Stimulated activated CD8-positive, alpha-beta memory T cell treated with anti-CD3 and anti-CD28 coated beads, Interleukin-15, amount 100 ng/mL, for 1 hour (primary cell): ENCODE measurements around the gene NKX3-2.
"Not testable (repeated sequence)": the region's sequence is repeated elsewhere in the genome, so short reads cannot be mapped to it uniquely, and the experiment has no call there.

Source experiments
- DNase-seq: peaks from one replicate; pipeline ENCODE4 v3.0.0-alpha.2; 2020; ENCODE audit warnings: low read depth

Gene NKX3-2

DNA sequence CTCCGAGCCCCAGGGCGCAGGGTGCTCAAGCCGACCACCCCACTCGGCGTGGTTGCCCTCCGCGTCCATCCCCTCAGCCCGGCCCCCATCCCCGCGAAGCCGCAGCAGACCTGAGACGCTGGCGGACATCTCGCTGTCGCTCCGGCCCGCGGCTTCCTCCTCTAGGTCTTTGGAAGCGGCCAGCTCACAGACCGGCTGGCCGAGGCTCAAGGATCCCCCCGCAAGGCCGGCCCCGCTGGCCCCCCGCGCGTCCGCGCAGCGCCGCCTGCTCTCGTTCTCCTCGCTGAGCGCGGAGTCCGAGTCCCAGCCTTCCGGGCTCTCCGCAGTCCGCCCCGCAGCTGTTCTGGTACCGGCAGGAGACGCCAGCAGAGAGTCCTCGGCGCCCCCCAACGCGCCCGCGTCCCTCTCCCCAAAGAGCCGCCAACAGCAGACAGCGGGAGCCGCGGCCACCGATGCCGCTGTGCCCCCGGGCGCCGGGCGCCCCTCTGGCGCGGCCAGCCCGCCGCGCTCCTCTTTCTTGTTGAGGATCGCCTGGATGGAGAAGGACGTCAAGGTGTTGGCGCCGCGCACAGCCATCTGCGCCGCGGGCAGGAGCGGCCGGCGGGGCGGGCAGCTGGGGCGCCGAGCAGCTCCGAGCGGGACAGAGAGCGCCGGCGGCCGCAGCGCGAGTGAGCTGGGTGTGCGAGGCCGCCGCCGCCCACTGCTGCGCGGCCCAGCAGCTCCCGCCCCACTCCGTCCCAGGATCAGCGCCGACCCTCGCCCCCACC, at the start of gene NKX3-2:
Gene NKX3-2, minus strand, starts transcription at position 670 of the 767 bp plus-strand sequence. Its CDS starts 94 bp downstream, at position 576.
- no peak for DNase-seq

DNA sequence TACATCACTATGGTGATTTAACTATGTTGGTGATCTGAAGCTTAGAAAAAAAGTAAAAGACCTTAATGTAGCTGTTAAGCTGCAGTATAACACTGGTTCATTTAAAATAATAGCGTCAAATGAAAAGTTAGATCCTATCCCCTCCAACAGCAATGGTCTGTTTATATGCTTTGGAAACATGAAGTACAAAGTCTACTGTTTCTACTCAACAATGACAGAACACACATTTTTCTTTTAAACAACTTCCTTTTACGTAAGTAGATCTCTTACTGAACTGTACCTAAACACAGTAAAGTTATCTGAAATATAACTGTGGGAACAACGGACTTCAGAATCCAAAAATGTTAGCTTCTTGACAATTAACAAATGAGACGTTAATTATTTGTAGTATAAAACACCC, 47.9 kb upstream of the NKX3-2 start:
- DNase-seq, result no peak

DNA sequence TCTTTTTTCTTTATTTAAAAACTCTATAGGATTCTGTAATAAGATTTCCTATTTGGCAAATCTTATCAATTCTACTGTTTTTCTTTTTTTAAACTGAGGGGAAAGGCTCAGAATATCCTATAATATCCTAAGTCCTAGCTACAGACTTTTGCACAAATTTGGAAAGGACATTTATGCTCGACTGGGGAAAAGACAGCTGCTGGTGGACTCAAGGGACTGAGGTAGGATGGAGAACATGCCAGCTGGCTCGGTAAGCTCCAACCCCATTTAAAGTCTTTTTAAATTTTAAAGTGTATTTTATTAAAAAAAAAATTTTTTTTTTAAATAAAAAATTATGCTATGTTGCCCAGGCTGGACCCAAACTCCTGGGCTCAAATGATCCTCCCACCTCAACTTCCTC, 46.5 kb upstream of the NKX3-2 start:
- DNase-seq, result no peak

DNA sequence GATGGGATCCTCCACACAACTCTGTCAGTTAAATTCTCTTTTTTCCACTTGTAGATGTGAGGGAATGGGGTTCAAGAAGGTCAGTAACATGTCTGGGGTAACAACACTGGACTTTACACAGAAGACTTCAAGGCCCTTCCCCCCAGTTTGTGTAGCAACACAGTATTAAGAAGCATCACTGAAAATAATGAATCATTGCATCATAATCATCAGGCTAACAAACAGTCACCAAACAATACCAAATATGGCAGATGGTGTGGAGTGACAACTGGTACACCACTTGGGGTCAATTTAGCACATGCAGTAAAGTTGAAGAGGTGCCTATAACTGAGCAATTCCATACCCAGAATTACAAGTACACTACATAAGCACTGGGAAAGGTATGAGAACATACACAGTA, 44.6 kb upstream of the NKX3-2 start:
- no peak for DNase-seq

DNA sequence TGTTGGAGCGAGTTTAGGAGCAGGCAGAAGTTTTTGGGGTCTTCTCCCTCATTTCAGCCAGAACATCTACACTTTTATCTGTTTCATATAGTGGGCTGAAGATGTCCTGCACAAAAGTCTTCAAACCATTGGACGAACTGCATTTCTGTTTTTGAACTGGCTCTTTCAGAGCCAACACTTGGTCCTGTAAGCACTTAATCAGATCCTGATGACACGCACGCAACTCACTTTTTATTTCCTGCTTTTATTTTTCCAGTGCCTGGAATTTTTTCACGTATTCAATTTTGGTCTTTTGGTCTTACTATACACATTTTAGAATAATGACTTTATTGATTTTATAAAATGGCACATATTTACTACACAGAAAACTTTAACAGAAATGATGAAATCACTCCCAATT, 40.2 kb upstream of the NKX3-2 start:
- no peak for DNase-seq

DNA sequence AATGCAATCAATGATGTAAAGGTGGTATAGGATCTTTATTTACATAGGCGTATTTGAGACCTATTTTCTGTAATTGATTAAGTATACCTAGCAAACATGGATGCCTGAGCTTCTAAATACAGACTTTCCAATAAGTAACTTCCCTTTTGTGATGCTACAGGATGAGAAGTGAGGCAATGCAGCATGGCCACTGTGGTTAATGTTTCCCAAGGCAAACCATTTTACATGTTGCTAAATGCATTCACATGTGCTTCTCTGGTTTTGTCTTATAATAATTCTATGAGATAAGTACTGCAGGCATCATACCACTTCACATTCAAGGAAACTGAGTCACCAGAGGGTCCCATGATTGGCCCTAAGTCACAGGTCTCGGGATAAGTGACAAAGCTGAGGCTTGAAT, 35.7 kb upstream of the NKX3-2 start:
- DNase-seq, result no peak

DNA sequence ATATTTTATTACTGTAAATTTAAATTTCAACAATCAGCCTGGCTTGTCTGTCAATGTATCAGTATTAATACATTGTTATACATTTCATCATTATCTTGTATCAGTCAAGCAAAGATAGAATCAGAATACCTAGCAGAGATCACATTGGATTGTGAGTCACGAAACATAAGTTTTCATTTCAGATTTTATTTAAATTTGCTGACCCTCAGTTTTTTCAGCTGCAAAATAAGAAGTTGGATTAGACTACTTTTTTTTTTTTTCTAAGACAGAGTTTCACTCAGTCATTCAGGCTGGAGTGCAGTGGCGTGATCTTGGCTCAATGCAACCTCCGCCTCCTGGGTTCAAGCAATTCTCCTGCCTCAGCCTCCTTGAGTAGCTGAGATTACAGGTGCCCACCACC, 33.4 kb upstream of the NKX3-2 start:
- no peak for DNase-seq

DNA sequence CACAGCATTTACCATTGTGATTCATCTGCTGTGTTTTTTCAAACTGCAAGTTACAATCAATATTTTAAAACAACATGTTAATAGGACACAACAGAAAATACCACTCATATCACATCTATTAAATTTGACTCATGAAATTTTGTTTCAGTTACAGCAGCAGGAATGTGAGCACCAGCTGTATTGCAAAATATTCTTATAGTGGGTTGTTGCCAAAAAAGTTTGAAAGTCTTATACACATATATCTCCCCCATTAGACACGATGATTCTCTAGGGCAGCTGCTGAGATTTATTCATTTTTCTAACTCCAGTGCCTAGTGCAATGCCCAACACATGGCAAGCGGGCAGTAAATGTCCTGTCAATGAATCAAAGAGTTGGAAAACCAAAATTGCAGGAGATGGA, 26.6 kb upstream of the NKX3-2 start:
- DNase-seq, result no peak

DNA sequence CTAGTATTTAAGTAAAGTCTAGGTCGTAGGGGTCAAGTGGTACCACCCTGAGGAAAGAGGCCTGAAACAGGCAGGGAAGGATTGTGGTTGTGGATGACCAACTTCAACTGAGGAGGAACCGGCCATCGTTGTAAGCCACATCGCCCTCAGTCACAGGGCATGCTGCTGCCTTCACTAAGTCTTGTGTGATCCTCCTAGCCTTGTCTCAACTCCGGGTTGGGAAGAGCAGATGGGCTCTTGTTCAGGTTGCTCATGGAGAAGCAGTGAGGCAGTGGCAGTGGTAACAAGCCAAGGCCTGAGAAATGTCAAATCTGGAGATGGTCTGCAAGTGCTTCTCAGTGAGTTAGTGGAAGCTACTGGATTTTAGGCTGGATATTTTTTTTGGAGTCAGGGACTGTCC, 22.8 kb upstream of the NKX3-2 start:
- DNase-seq, result no peak

DNA sequence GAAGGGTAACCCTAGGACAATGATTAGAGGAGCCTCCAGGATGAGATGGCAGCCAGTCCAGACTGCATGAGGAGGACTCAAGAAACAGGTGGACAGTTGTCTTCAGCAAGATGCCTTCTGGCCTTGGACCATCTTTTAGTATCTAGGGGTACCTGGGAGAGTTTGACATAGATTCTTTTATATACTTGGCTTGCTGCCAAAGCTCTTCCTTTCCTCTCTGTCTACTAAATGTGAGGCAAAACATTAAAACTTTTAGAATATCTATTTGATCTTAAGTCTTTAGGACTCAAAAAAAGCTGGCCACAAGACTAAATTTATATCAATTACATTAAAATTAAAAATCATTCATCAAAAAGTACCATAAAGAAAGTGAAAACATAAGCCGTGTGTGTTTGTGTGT, 18.6 kb upstream of the NKX3-2 start:
- no peak for DNase-seq

DNA sequence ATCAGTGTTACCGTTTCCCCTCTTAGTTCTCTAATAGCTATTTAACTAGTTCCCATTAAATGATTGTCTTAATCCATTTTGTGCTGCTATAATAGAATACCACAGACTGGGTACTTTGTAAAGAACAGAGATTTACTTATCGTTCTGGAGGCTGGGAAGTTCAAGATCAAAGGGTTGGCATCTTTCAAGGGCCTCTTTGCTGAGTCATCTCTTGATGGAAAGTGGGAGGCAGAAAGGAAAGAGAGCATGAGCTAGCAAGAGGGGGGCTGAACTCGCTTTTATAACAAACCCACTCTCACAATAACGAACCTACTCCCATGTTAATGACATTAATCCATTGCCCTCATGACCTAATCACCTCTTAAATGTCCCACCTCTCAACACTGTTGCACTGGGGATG, 17.4 kb upstream of the NKX3-2 start:
- DNase-seq, result no peak

DNA sequence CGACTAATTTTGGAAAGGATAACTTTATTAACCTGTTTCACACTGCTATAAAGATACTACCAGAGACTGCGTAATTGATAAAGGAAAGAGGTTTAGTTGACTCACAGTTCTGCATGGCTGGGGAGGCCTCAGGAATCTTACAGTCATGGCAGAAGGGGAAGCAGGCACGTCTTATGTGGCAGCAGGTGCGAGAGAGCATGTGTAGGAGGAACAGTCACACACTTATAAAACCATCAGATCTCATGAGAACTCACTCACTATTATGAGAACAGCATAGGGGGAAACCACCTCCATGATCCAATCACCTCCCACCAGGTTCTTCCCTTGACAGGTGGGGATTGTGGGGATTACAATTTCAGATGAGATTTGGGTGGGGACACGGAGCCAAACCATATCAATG, 15.8 kb upstream of the NKX3-2 start:
- DNase-seq, result not testable (repeated sequence)

DNA sequence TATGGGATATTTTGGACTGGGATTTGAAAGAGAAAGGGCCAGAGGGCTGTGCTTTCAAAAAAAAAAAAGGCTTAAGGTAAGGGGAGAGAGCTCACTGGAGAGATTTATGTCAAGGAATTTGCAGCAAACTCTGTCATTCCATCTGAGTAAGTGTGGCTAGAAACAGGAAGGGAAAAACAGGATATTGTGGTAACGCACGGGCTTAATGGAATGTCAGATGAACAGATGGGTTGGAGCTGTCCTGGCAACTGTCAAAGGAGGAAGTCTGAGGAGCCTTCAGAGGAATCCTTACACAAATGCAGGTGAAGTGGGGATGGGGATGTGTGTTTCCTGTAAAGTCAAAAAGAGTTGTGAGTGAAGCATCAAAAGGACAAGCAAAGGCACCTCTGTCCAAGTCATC, 15.1 kb upstream of the NKX3-2 start:
- DNase-seq, result no peak

DNA sequence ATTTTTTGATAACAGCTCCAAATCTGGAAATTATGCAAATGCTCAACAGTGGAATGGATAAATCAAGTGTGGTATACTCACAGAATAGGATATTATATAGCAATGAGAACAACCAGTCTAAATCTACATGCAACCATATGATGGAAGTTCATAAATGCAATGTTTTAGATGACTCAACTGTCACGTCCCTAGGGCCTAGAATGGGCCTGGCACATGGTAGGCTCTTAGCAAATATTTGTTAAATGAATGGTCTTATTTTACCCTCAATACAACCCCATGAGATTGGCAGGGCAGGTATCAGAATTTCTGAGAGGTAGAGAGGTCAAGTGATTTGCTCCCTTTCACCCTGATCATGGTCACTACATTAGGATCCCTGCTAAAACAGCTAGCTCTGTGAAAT, 14.6 kb upstream of the NKX3-2 start:
- DNase-seq, result no peak

DNA sequence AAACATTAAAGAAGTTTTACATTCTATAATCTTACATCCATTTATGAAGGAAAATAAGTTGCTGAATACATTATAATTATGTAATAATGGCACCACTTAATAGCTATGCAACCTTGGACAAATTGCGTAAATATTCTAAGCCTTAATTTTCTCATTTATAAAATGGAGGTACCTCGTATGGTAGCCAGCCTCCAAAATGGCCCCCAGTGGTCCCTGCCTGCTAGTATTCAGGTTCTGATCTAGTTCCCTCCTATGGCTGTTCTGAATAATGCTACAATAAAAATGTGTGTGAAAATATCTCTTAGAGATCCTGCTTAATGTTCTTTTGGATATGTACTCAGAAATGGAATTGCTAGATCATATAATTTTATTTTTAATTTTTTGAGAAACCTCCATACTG, 11.0 kb upstream of the NKX3-2 start:
- no peak for DNase-seq

DNA sequence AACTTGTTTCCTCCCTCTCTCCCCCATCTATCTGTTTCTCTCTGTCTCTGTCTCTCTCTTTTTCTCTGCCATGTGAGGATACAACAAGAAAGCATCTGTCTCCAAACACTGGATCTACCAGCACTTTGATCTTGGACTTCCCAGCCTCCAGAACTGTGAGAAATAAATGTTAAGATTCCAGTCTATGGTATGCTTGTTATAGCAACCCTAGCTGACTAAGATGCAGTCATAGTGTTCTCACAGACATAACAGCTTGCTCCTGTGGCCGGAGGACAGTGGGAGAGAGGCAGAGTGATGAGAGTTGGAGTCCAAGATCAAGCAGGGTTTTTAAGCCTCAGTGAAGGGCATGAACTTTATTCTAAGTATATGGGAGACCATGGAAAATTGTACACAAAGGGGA, 8.8 kb upstream of the NKX3-2 start:
- no peak for DNase-seq

DNA sequence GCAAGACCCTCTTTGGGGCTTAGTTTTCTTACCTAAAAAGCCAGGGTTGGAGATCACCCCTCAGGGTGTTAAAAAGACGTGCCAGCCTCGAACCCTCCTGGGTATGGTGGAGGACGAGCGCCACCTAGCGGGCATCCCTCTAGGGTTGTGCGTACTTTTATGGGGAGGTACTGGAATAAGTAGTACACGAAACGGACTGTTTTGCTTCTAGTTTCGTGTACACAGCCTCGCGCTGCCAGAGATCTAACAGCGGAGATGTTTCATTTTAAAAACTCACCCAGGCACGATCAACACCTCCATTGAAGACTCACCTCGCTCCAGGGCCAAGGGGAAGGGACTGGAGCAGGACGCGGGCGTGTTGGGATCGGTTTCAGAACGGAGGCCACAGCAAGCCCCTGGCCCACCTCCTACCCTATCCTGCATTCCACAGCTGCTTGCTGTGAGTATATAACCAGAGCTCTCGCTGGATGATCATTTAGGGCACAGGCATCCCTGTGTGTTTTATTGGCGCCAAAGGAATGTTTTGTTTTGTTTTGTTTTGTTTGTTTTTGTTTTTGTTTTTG, 4.8 kb upstream of the NKX3-2 start:
- peak; percentile 72 for DNase-seq

DNA sequence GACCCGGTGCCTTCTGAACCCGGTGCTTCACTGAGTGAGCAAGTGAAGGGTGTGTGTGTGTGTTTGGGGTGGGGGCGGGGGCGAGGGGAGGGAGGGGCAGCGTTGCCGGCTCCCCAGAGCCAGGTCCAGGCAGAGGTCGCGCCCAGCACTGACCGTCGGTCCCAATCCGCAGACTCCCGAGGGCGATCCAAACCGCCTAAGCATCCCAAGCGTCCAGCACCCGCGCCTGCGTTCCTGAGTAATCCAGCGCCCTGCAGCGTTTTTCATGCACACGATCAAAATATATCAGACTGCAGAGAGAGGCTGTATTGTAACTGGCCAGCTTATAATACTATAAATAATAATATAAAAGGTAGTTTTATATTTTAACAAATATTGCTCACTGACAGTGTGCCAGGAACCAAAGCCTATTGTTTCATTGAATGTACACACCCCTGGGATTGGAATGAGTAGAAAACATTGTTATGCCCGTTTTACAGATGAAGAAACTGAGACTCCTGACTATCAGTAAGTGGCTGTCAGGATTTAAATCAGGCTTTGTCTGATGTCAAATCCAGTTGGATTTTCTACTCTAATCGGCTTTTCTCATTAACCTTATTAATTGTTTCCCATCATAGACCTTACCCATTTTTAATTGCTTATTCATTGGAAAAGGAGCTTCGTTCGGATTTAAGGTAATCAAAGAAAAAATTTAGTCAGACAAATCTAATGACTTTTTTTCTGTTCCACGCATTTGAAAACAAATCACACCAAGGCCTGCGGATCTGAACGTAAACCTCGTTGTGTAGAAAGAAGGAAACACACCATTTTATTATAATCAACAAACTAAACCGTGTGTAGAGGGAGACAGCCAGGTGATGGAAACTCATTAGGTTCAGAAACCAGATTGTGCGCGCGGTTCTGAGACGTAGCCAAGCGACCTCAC, 4.0 kb upstream of the NKX3-2 start:
- no peak for DNase-seq

DNA sequence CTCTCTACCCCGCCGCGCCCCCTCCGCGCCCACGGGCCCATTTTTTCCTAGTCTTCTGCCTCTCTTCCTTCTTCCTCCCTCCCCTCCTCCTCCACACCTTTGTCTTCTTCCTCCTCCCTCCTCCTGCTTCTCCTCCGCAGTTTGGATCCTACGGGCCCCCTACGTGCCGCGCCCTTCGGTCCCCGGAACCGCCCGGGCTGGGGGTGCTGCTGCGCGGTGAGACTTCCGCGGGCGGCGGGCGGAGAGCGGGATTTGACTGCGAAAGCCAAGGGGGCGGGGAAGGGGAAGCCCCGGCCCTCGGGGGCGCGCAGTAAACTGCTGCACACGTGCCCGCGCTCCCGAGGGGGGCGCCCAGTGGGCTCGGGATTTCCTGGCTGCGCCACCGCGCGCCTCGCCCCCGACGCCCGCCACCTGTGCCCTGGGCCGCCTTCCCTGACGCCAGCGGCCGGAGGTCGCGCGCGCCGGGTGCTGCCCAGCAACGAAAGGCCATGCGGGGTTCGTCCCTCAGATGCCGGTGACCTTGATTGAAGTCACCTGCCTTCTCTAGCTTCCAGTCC, 3.3 kb upstream of the NKX3-2 start:
- DNase-seq, result no peak

DNA sequence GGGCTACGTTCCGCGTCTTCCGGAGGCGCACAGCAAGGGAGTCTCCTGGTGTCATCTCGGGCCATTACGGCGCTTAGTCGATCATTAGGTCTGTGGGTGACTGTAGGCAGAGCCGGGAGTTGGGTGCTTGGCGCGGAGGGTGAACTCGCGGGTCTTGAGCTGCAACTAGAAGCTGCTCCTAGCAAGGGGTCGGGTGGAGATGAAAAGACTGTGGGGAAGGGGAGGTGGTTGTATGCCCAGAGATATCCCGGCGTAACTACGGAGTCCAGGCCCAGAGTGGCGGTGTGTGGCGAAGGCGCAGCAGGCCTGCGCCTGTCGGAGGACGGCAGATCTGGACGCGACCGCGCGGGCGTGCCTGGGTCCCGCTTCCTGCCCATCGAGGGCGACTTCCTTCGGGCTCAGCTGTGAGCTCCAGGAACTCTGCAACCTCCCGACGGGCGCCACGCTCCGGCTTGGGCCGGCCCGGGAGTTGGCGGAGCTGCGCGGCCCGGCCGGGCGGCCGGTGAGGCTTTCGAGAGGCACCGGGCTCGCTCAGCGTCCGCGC, 2.7 kb upstream of the NKX3-2 start:
- no peak for DNase-seq

DNA sequence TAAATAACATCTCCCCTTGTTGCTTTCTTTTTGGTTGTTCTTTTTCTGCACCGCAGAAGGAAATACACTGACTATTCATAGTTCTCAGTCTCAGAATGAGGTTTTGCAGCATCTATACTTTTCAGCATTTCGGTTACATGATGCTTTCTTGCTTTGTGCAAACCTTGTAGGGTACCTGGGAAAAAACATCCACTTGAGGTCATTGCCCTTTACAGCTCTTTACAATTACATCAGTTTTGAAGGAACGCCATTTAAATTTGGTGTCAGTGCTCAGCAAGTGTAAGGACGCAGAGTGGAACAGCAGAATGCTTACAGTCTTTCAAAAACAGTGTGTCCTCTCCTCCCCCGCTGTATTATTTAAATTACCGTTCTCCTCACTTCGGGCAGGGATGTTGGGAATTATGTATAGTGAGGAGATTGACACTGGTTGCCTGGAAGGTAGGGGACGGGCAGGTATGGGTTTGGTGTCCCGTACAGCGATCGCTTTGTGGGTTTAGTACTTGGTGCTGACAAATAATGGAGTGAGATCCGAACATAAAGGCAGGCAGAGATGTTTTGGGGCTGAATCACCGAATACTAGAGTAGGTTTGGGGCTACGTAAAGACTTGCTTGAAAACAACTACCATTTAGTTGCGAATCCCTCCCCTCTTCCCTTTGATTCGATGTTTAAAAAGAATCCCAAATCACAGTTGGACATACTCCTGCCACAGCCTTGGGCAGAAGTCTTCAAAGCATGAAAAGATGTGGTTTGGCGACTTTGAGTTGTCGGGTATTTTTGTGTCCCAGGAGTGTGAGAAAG, 2.0 kb upstream of the NKX3-2 start:
- no peak for DNase-seq

DNA sequence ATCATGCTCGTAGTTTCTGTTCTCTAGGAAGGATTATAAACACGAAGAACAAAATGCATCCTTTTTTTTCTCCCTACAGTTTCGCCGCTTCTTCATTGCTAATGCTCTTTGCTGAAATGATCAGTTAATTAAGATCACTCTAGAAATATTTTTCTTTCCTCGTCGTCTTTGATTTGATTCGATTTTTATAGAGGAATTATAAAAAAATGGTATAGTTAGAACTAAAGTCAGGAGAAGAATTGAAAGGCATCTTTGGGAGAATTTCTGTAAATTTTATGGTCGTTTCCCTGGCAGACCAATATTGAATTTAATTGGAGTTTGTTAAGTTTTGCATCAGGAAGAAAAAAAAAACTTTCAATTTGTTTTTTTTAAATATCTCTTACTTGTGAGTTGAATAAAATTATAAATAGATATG, 1.1 kb upstream of the NKX3-2 start:
- no peak for DNase-seq
